ENCODE results near the gene ASTN1.

The ASTN1 gene

GRCh38 chr1:176816232-176816631 is 348.3 kb downstream of the ASTN1 start:
- DNase-seq: no peak

GRCh38 chr1:176815621-176816020 is 348.9 kb downstream of the ASTN1 start:
- DNase-seq: no peak

- DNase-seq: no peak
Observed at GRCh38 chr1:176811511-176812288, 352.8 kb downstream of the ASTN1 start.

GRCh38 chr1:176809292-176809691 is 355.2 kb downstream of the ASTN1 start:
- DNase-seq: no peak
